HG03439 (cell line): ENCODE data around the gene SIK2.
"Not testable (repeated sequence)": the region's sequence is repeated elsewhere in the genome, so short reads cannot be mapped to it uniquely, and the experiment has no call there.

Experiments
- ATAC-seq: cut with Tn5 transposase; IDR thresholded peaks from one replicate; pipeline ENCODE4 v1.9.1; 2021; ENCODE audit warnings: mild to moderate bottlenecking, moderate library complexity; ENCODE audit not compliant: unreplicated experiment

The SIK2 gene

GRCh38 chr11:111655924-111656323 lies 53.7 kb downstream of the SIK2 start:
- no peak for ATAC-seq

GRCh38 chr11:111657905-111658304 lies 55.7 kb downstream of the SIK2 start:
- ATAC-seq, result not testable (repeated sequence)

- not testable (repeated sequence) for ATAC-seq
These were observed 56.2 kb downstream of the SIK2 start for GRCh38 chr11:111658493-111658892.

GRCh38 chr11:111659201-111660115 lies 57.2 kb downstream of the SIK2 start:
- no peak for ATAC-seq

- ATAC-seq, result no peak
These were observed 58.6 kb downstream of the SIK2 start for GRCh38 chr11:111660822-111661221.

- ATAC-seq, result no peak
These were observed 61.6 kb downstream of the SIK2 start for GRCh38 chr11:111663820-111664219.

GRCh38 chr11:111665777-111666176 lies 63.5 kb downstream of the SIK2 start:
- ATAC-seq, result no peak

- ATAC-seq, result no peak
These were observed 66.7 kb downstream of the SIK2 start for GRCh38 chr11:111668980-111669379.

- ATAC-seq, result no peak
These were observed 69.1 kb downstream of the SIK2 start for GRCh38 chr11:111671383-111671782.

- no peak for ATAC-seq
These were observed 70.7 kb downstream of the SIK2 start for GRCh38 chr11:111672949-111673348.

GRCh38 chr11:111674941-111675340 lies 72.7 kb downstream of the SIK2 start:
- no peak for ATAC-seq

- ATAC-seq, result no peak
These were observed 73.6 kb downstream of the SIK2 start for GRCh38 chr11:111675891-111676290.

GRCh38 chr11:111676878-111677585 lies 74.8 kb downstream of the SIK2 start:
- ATAC-seq, result no peak

GRCh38 chr11:111680486-111681175 lies 78.4 kb downstream of the SIK2 start:
- ATAC-seq, result no peak

- no peak for ATAC-seq
These were observed 81.6 kb downstream of the SIK2 start for GRCh38 chr11:111683806-111684205.

- no peak for ATAC-seq
These were observed 82.0 kb downstream of the SIK2 start for GRCh38 chr11:111684251-111684650.

GRCh38 chr11:111688013-111688412 lies 85.8 kb downstream of the SIK2 start:
- ATAC-seq, result no peak

GRCh38 chr11:111691176-111691575 lies 88.9 kb downstream of the SIK2 start:
- no peak for ATAC-seq

GRCh38 chr11:111691741-111692140 lies 89.5 kb downstream of the SIK2 start:
- no peak for ATAC-seq

- ATAC-seq, result no peak
These were observed 91.1 kb downstream of the SIK2 start for GRCh38 chr11:111693224-111693937.

- ATAC-seq, result no peak
These were observed 92.6 kb downstream of the SIK2 start for GRCh38 chr11:111694851-111695250.
